GM18511 (cell line): ENCODE data around the gene MED20.

Experiments
- ATAC-seq: cut with Tn5 transposase; IDR thresholded peaks from one replicate; pipeline ENCODE4 v1.9.1; 2021; ENCODE audit warnings: mild to moderate bottlenecking, moderate library complexity; ENCODE audit not compliant: unreplicated experiment

MED20 gene

GRCh38 chr6:41858703-41859102 is 62.2 kb downstream of the MED20 start:
- no peak for ATAC-seq
